ENCODE results near the gene TNFSF12. TPM values are rescaled to one million over a fixed set of nuclear protein-coding genes. Genes with fewer than 3 reads are reported as not detected.

The TNFSF12 gene
- total and polyA plus RNA-seq, 8 donors, result 11.0 to 27.7 (median 14.1) TPM

DNA sequence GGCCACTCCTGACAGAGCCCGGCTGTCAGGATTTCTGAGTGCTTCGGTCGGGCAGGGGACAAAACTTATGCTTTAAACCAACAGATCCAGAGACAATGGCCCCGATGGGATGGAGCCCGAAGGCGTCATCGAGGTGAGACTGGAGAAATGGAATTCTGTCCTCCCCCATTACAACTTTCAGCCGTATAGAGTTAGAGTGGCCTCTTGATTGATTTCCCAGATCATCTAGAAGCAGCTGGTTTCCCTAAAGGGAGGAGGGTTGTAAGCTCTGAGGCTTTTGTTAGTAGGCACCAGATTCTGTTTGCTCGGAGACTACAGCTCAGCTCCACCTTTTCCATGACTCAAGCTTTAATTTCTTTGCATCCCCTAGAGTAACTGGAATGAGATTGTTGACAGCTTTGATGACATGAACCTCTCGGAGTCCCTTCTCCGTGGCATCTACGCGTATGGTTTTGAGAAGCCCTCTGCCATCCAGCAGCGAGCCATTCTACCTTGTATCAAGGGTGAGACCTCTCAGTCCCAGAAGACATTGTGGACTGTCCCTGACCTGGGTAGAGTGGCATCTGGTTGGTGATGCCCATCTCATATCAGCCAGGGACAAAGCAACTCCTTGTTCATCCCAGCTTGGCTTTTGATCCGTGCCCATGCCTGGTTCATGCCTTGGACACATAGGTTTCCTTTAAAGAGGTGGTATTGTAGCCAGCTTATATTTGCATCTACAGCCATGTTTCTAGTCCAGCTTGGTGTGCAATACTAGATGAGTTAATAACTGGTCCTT is 25.5 kb downstream of the TNFSF12 start:
- TF ChIP-seq, protein P1, sequence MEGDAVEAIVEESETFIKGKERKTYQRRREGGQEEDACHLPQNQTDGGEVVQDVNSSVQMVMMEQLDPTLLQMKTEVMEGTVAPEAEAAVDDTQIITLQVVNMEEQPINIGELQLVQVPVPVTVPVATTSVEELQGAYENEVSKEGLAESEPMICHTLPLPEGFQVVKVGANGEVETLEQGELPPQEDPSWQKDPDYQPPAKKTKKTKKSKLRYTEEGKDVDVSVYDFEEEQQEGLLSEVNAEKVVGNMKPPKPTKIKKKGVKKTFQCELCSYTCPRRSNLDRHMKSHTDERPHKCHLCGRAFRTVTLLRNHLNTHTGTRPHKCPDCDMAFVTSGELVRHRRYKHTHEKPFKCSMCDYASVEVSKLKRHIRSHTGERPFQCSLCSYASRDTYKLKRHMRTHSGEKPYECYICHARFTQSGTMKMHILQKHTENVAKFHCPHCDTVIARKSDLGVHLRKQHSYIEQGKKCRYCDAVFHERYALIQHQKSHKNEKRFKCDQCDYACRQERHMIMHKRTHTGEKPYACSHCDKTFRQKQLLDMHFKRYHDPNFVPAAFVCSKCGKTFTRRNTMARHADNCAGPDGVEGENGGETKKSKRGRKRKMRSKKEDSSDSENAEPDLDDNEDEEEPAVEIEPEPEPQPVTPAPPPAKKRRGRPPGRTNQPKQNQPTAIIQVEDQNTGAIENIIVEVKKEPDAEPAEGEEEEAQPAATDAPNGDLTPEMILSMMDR (IDR thresholded peaks at IDR 0.05), result no peak
- DNase-seq, result no peak
- intact Hi-C loops (cut with DNase I), result no loop called here
- WGBS, 2 donors, result 20 to 24% methylated on average over 15 of the region's 15 CpGs
- ATAC-seq, result no peak
- Histone ChIP-seq H3K36me3 (peaks cover 23 to 54% (median 50%) of the 10 kb centered on the region in 3 donors), H3K27ac (peak overlapping the region; percentile 82 to 95 (median 92)), H3K4me1 (peaks cover 7 to 30% (median 10%) of the 10 kb centered on the region in 3 donors), H3K9me3 (no peaks in the 10 kb centered on the region), H3K4me3 (peak overlapping the region; percentile 84 to 99 (median 93)), H3K27me3 (no peaks in the 10 kb centered on the region)
- no peak for FAIRE-seq

DNA sequence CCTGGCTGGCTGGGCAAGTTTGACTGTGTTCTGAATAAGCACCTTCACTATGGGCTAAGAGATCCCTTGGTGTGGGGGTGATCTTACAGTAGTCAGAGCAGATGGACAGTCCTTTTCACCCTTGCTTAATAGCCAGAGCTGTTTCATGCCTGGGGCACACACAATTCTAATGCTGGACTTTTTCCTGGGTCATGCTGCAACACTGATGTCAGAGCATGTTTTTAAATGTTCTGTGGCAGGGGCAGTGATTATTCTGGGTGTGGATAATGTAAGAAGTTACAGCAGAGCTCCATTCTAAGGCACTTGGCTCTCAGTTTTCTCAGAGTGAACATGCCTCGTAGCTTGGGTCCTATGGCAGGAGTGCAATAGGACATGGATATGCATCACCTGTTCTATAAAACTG is 26.6 kb downstream of the TNFSF12 start:
- WGBS, 2 donors, result 63 to 91% methylated on average over 1 of the region's 1 CpG
- H3K27me3 ChIP-seq, result no peaks in the 10 kb centered on the region
- TF ChIP-seq, protein P1 (IDR thresholded peaks at IDR 0.05), result no peak
- H3K4me1 ChIP-seq, result peaks cover 7 to 36% (median 10%) of the 10 kb centered on the region in 3 donors
- peak overlapping the region in 1 of 4 donors; percentile 88 for H3K4me3 ChIP-seq
- peaks cover 23 to 48% (median 46%) of the 10 kb centered on the region in 3 donors for H3K36me3 ChIP-seq
- ATAC-seq (no peak), DNase-seq (no peak), FAIRE-seq (no peak)
- intact Hi-C loops (cut with DNase I), result no loop called here
- no peak overlapping the region for H3K27ac ChIP-seq
- no peaks in the 10 kb centered on the region for H3K9me3 ChIP-seq

DNA sequence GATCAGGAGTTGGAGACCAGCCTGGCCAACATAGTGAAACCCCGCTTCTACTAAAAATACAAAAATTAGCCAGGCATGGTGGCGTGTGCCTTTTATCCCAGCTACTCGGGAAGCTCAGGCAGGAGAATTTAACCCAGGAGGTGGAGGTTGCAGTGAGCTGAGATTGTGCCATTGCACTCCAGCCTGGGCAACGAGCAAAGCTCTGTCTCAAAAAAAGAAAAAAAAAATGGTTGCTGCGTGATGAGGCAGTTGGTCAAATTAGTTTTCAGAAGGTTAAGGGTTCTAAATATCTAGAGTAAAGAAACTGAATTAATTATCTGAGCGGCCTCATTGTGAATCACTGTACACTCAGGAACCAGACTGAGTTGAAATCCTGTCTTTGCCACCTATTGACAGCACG is 27.1 kb downstream of the TNFSF12 start:
- Histone ChIP-seq H3K27ac (no peak overlapping the region), H3K36me3 (peaks cover 23 to 43% (median 41%) of the 10 kb centered on the region in 3 donors), H3K9me3 (no peaks in the 10 kb centered on the region), H3K27me3 (no peaks in the 10 kb centered on the region), H3K4me3 (peak overlapping the region in 1 of 4 donors; percentile 88), H3K4me1 (peaks cover 7 to 36% (median 10%) of the 10 kb centered on the region in 3 donors)
- TF ChIP-seq, protein P1 (IDR thresholded peaks at IDR 0.05), result no peak
- FAIRE-seq (no peak), DNase-seq (no peak), ATAC-seq (no peak)
- intact Hi-C loops (cut with DNase I), result no loop called here
- 74 to 75% methylated on average over 7 of the region's 7 CpGs for WGBS, 2 donors

DNA sequence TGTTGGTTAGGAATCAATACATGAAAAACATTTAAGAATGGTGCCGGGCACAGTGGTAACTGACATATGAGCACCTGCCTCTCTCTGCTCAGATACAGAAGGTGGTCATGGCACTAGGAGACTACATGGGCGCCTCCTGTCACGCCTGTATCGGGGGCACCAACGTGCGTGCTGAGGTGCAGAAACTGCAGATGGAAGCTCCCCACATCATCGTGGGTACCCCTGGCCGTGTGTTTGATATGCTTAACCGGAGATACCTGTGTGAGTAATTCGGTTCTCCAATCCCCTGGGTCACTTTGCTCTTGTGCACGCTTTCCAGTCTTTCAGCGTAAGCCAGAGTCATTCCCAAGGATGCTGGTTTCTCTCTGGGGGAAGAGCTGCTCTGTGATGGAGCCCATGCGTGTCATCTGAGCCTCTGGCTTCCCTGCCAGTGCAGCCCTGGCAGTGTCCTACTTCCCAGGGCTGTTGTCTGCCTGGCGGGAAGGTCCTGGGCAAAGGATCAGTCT is 27.6 kb downstream of the TNFSF12 start:
- intact Hi-C loops (cut with DNase I), result no loop called here
- H3K36me3 ChIP-seq, result peaks cover 23 to 41% (median 41%) of the 10 kb centered on the region in 3 donors
- 77 to 80% methylated on average over 14 of the region's 14 CpGs for WGBS, 2 donors
- H3K9me3 ChIP-seq, result no peaks in the 10 kb centered on the region
- H3K4me1 ChIP-seq, result peaks cover 7 to 36% (median 10%) of the 10 kb centered on the region in 3 donors
- FAIRE-seq (no peak), ATAC-seq (no peak), DNase-seq (peak in 1 of 6 donors; percentile 18)
- H3K27ac ChIP-seq, result no peak overlapping the region
- TF ChIP-seq, protein P1 (IDR thresholded peaks at IDR 0.05), result no peak
- H3K4me3 ChIP-seq, result no peak overlapping the region
- no peaks in the 10 kb centered on the region for H3K27me3 ChIP-seq

All from pancreas (tissue), 10 donors.